ENCODE data around the gene SAMMSON. TPM values are rescaled to one million over a fixed set of nuclear protein-coding genes. Genes with fewer than 3 reads are reported as not detected.

Gene SAMMSON
- polyA plus RNA-seq, 1 experiment, result not detected

DNA sequence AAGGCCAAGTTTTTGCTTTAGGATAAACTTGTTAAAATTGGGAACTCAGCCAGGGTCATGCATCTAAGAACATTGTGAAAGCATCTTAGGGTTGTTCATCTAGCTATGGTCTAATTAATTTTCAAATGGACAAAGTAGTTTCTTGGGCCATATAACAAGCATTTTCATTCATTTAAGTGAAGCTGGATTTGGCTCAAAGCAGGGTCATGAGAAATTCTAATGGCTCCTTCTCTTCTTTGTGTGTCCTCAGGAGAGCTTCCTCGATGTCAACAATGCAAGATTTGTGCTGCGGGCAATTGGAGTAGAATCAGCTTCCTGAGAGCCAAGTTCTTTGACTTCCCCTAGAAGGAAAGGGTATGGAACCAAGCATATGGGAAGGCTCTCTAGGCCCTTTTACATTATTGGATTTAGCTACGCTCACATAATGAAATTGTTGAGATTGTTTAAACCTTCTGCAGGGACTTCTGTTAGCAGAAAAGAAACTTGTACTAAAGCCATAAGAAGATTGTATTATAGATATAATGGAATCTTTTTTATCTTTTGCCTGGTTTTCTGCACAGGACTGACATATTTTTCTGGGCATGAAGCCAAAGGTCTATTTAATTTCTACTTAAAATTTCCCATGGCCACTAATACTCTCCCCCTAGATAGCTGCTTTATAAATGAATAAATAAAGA lies 1.8 kb upstream of the SAMMSON start:
- DNase-seq (ENCODE audit: low read depth), result no peak
- TF ChIP-seq, protein P1, sequence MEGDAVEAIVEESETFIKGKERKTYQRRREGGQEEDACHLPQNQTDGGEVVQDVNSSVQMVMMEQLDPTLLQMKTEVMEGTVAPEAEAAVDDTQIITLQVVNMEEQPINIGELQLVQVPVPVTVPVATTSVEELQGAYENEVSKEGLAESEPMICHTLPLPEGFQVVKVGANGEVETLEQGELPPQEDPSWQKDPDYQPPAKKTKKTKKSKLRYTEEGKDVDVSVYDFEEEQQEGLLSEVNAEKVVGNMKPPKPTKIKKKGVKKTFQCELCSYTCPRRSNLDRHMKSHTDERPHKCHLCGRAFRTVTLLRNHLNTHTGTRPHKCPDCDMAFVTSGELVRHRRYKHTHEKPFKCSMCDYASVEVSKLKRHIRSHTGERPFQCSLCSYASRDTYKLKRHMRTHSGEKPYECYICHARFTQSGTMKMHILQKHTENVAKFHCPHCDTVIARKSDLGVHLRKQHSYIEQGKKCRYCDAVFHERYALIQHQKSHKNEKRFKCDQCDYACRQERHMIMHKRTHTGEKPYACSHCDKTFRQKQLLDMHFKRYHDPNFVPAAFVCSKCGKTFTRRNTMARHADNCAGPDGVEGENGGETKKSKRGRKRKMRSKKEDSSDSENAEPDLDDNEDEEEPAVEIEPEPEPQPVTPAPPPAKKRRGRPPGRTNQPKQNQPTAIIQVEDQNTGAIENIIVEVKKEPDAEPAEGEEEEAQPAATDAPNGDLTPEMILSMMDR (IDR thresholded peaks at IDR 0.05; ENCODE audit: insufficient read depth, low read depth, low read length), result no peak
- Histone ChIP-seq H3K27me3 (ENCODE audit: control insufficient read depth, insufficient read depth, low read length) (peaks cover 2% of the 10 kb centered on the region; the same call in 1 of the 2 replicates), H3K4me3 (ENCODE audit: low read depth, low read length) (no peak overlapping the region), H3K36me3 (ENCODE audit: control insufficient read depth, insufficient read depth, low read length) (no peaks in the 10 kb centered on the region; the same call in 1 of the 2 replicates)
- ChIA-PET CTCF (no interaction called here), POLR2A (no interaction called here)

DNA sequence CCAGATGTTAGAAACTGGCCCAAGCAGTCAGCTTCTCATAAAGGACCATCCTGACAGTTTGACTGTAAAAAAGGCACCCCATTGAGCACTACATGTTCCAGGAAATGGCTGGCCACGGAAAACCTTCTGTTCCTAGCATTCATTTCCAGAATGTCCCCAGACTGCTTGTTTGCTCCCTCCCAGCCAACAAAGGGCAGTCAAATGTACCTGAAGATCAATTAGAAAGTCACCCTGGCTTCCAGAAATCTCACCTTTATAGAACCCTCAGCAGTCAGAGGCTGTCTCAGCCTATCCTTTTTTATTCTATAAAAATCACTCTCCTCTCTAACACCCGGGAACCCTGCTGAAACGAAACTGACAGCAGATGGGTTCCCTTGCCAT lies 784 bp upstream of the SAMMSON start:
- TF ChIP-seq, protein P1 (IDR thresholded peaks at IDR 0.05; ENCODE audit: insufficient read depth, low read depth, low read length), result no peak
- H3K36me3 ChIP-seq (ENCODE audit: control insufficient read depth, insufficient read depth, low read length), result no peaks in the 10 kb centered on the region; the same call in 1 of the 2 replicates
- ChIA-PET POLR2A (no interaction called here), CTCF (no interaction called here)
- H3K27me3 ChIP-seq (ENCODE audit: control insufficient read depth, insufficient read depth, low read length), result peaks cover 2% of the 10 kb centered on the region; the same call in 1 of the 2 replicates
- H3K4me3 ChIP-seq (ENCODE audit: low read depth, low read length), result peak overlapping the region; percentile 20
- DNase-seq (ENCODE audit: low read depth), result no peak

DNA sequence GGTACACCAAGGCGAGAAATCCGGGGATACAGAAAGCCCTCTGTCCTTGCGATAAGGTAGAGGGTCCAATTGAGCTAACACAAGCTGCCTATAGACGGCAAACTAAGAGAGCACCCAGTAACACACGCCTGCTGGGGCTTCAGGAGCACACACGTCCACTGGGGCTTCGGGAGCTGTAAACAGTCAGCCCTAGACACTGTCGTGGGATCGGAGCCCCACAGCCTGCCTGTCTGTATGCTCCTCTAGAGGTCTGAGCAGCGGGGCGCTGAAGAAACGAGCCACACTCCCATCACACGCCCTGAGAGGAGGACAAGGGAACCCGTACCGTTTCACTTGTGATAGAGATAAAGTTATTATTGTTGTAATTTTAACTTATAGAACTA lies 486 bp downstream of the SAMMSON start:
- DNase-seq (ENCODE audit: low read depth), result no peak
- no peaks in the 10 kb centered on the region; the same call in 1 of the 2 replicates for H3K36me3 ChIP-seq (ENCODE audit: control insufficient read depth, insufficient read depth, low read length)
- ChIA-PET CTCF (interaction anchor here (0.6 kb wide), 1 partner anchor 693 kb away, joined by 3 read pairs; no protein-coding TSS in a partner anchor), POLR2A (no interaction called here)
- peaks cover 2% of the 10 kb centered on the region; the same call in 1 of the 2 replicates for H3K27me3 ChIP-seq (ENCODE audit: control insufficient read depth, insufficient read depth, low read length)
- TF ChIP-seq, protein P1 (IDR thresholded peaks at IDR 0.05; ENCODE audit: insufficient read depth, low read depth, low read length), result no peak
- H3K4me3 ChIP-seq (ENCODE audit: low read depth, low read length), result no peak overlapping the region

DNA sequence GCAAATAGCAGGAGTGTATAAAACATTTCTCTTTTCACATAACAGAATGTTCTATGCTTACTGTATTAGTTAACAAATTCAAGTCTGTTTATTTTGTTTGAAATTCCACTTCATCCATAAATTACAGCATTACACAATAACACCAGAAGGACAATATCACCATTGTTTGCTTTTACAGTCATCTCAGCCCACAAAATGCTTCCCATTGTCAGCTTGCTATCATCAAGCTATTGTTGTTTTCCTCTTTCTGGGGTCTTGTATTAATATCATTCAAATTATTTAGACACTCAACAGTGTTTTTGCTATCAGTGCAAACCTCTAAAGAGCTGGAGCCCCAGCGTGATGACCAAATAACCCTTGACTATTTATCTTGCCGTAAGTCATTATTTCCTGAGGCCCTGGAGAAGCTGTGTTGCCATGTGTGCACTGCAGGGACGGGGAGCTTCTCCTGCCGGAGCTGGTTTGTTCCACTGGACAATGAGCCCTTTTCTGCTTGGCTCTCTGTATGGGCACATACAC lies 1.1 kb downstream of the SAMMSON start:
- DNase-seq (ENCODE audit: low read depth), result no peak
- Histone ChIP-seq H3K4me3 (ENCODE audit: low read depth, low read length) (no peak overlapping the region), H3K27me3 (ENCODE audit: control insufficient read depth, insufficient read depth, low read length) (peaks cover 2% of the 10 kb centered on the region; the same call in 1 of the 2 replicates), H3K36me3 (ENCODE audit: control insufficient read depth, insufficient read depth, low read length) (no peaks in the 10 kb centered on the region; the same call in 1 of the 2 replicates)
- TF ChIP-seq, protein P1 (IDR thresholded peaks at IDR 0.05; ENCODE audit: insufficient read depth, low read depth, low read length), result no peak
- CTCF ChIA-PET, result interaction anchor here (0.6 kb wide), 1 partner anchor 694 kb away, joined by 3 read pairs; no protein-coding TSS in a partner anchor
- POLR2A ChIA-PET, result no interaction called here

DNA sequence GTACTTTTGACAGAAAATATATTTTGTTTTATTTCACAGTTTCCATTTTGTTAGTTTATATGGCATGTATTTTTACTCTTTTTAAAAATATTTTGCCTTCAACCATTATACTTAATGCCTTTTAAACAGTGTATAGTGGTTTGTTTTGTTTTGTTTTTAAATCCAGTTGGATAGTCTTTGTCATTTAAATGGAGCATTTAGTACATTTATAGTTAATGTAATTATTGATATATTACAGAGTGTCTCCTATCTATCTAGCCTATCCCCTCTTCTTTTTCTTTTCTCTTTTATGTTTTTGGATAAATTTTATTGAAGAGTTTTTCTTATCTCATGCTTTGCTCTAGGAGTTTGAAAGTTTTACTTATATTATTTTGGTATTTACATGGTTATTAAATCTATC lies 3.6 kb downstream of the SAMMSON start:
- H3K4me3 ChIP-seq (ENCODE audit: low read depth, low read length), result no peak overlapping the region
- CTCF ChIA-PET, result no interaction called here
- TF ChIP-seq, protein P1 (IDR thresholded peaks at IDR 0.05; ENCODE audit: insufficient read depth, low read depth, low read length), result no peak
- POLR2A ChIA-PET, result no interaction called here
- no peak for DNase-seq (ENCODE audit: low read depth)
- no peaks in the 10 kb centered on the region for H3K27me3 ChIP-seq (ENCODE audit: control insufficient read depth, insufficient read depth, low read length)
- no peaks in the 10 kb centered on the region; the same call in 1 of the 2 replicates for H3K36me3 ChIP-seq (ENCODE audit: control insufficient read depth, insufficient read depth, low read length)
